GM19023 (cell line): ENCODE data around the gene NR2E1.

Experiments
- ATAC-seq: cut with Tn5 transposase; IDR thresholded peaks from one replicate; pipeline ENCODE4 v1.9.1; 2021; ENCODE audit warnings: mild to moderate bottlenecking, moderate library complexity; ENCODE audit not compliant: unreplicated experiment

The NR2E1 gene

GRCh38 chr6:108207013-108207412, 41.2 kb downstream of the NR2E1 start:
- no peak for ATAC-seq

GRCh38 chr6:108209738-108210137, 43.9 kb downstream of the NR2E1 start:
- no peak for ATAC-seq

- no peak for ATAC-seq
Observed at GRCh38 chr6:108210556-108210955, 44.7 kb downstream of the NR2E1 start.

GRCh38 chr6:108211671-108212070, 45.8 kb downstream of the NR2E1 start:
- ATAC-seq: no peak

- ATAC-seq: no peak
Observed at GRCh38 chr6:108222064-108222463, 56.2 kb downstream of the NR2E1 start.

- ATAC-seq: no peak
Observed at GRCh38 chr6:108222504-108222903, 56.7 kb downstream of the NR2E1 start.

- no peak for ATAC-seq
Observed at GRCh38 chr6:108227290-108227689, 61.5 kb downstream of the NR2E1 start.

GRCh38 chr6:108228416-108228815, 62.6 kb downstream of the NR2E1 start:
- ATAC-seq: no peak

- no peak for ATAC-seq
Observed at GRCh38 chr6:108235127-108235526, 69.3 kb downstream of the NR2E1 start.

GRCh38 chr6:108236791-108237190, 71.0 kb downstream of the NR2E1 start:
- ATAC-seq: no peak

- ATAC-seq: no peak
Observed at GRCh38 chr6:108238322-108238721, 72.5 kb downstream of the NR2E1 start.
